COLO668 (cell line): ENCODE data around the gene HORMAD1.
"Not testable (repeated sequence)": the region's sequence is repeated elsewhere in the genome, so short reads cannot be mapped to it uniquely, and the experiment has no call there.

Experiments
- DNase-seq: peaks from one replicate; lab custom pipeline; 2025; ENCODE audit not compliant: unreplicated experiment; lab: John Stamatoyannopoulos, UW

HORMAD1 gene, protein sequence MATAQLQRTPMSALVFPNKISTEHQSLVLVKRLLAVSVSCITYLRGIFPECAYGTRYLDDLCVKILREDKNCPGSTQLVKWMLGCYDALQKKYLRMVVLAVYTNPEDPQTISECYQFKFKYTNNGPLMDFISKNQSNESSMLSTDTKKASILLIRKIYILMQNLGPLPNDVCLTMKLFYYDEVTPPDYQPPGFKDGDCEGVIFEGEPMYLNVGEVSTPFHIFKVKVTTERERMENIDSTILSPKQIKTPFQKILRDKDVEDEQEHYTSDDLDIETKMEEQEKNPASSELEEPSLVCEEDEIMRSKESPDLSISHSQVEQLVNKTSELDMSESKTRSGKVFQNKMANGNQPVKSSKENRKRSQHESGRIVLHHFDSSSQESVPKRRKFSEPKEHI

DNA sequence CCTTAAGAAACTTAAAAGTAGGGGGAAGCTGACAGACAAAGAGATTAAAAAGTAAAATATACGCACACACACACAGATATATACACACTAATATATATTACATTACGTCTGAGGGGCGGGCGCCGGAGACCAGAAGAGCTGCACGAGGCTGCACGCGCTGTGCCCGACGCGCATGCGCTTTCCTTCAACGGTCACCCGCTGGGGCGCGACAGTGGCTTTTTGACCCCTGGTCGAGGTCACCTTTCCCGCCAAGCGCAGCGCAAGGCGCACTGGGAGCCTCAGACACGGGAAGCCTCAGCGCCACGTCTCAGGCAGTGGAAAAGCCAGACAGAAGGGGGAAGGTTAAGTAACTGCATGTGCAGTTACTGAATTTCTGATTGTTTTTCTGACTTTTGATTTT, at the start of gene HORMAD1:
TSS of gene HORMAD1 (minus strand) at position 193 of the 400 bp plus-strand sequence. CDS start 1,390 bp downstream, outside the sequence.
- DNase-seq, result no peak

- not testable (repeated sequence) for DNase-seq
Observed at GRCh38 chr1:150767704-150768103, 47.0 kb upstream of the HORMAD1 start.

- DNase-seq, result not testable (repeated sequence)
Observed at GRCh38 chr1:150765977-150766301, 45.2 kb upstream of the HORMAD1 start.

DNA sequence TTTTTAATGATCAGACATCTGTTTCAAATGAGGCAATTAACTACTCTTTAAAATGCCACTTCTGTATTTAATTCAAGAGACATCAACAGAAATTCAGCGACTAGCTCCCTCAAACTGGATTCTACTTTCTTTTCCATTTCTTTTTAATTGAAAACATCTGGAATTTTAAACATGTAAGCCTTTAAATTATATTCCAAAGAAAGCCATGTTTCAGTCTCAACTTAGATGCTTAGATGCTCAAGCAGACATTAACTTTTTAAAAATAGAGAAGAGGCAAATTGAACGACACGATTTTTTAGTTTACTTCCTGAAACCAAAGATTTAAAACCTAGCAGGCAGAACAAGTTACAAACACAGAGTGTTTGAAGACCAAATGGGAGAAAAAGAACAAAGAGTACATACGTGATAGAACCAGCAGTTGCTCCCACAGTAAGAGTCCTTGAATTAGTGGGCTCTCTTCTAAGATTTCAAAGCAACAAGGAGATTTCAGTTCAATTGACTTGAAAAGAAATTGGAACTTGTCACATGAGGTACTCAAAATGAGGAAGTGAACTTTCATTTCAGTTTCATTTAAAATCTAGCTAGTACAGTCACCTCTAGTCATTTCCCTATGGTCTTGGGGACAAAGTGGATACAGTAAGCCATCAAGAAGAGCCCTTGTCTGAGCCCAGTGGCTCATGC, 44.7 kb upstream of the HORMAD1 start, which contains the start of gene CTSS:
TSS of gene CTSS (minus strand) at position 483 of the 681 bp plus-strand sequence. CDS start 1,015 bp downstream, outside the sequence.
- no peak for DNase-seq

GRCh38 chr1:150764617-150765101, 44.0 kb upstream of the HORMAD1 start:
- DNase-seq, result no peak

- no peak for DNase-seq
Observed at GRCh38 chr1:150763018-150763417, 42.3 kb upstream of the HORMAD1 start.

GRCh38 chr1:150762552-150762951, 41.9 kb upstream of the HORMAD1 start:
- no peak for DNase-seq

- DNase-seq, result no peak
Observed at GRCh38 chr1:150761801-150762200, 41.1 kb upstream of the HORMAD1 start.

GRCh38 chr1:150760013-150760412, 39.3 kb upstream of the HORMAD1 start:
- DNase-seq, result no peak

GRCh38 chr1:150753416-150753815, 32.7 kb upstream of the HORMAD1 start:
- no peak for DNase-seq

- DNase-seq, result no peak
Observed at GRCh38 chr1:150751443-150751842, 30.7 kb upstream of the HORMAD1 start.

- DNase-seq, result no peak
Observed at GRCh38 chr1:150749720-150750311, 29.1 kb upstream of the HORMAD1 start.

- no peak for DNase-seq
Observed at GRCh38 chr1:150748878-150749719, 28.4 kb upstream of the HORMAD1 start.

- no peak for DNase-seq
Observed at GRCh38 chr1:150730130-150730721, 9.5 kb upstream of the HORMAD1 start.

- DNase-seq, result no peak
Observed at GRCh38 chr1:150724336-150724735, 3.6 kb upstream of the HORMAD1 start.

DNA sequence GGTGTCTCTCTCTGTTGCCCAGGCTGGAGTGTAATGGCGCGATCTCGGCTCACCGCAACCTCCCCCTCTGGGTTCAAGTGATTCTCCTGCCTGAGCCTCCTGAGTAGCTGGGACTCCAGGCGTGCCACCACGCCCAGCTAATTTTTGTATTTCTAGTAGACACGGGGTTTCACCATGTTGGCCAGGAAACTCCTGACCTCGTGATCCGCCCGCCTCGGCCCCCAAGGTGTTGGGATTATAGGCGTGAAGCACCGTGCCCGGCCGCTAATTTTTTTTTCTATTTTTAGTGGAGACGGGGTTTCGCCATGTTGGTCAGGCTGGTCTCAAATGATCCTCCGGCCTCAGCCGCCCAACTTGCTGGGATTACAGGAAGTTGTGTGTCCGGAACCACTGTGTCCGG, 597 bp downstream of the HORMAD1 start:
- no peak for DNase-seq

DNA sequence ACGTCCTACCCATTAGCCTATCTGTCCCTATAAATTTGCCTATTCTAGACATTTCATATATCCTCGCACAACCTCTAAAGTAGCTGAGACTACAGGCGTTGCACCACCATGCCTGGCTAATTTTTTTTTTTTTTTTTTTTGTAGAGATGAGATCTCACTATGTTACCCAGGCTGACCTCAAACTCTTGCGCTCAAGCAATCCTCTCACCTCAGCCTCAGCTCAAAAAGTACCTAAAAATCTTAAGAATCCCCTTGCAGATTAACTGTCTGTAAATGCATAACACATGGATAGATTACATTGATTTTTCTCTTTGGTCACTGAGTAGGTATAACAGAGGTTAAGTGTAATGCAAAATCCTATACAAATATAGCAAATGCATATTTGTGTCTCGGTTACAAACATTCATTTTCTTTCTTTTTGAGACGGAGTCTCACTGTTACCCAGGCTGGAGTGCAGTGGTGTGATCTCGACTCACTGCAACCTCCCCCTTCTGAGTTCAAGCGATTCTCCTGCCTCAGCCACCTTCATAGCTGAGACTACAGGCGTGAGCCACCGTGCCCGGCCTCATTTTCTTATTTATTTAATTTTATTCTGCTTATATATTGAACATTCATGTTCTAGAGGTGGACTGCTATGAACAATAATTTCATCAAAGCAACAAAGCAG, 2.3 kb downstream of the HORMAD1 start:
- DNase-seq, result no peak

DNA sequence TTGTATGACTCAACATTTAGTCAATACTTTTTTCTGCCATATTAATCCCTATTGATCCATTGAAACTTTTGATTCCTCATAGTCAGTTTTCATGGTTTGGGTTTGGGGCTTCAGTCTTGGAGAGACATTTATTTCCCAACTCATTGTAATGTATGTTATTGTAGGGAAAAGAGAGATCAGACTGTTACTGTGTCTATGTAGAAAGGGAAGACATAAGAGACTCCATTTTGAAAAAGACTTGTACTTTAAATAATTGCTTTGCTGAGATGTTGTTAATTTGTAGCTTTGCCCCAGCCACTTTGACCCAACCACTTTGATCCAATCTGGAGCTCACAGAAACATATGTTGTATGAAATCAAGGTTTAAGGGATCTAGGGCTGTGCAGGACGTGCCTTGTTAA, 11.7 kb downstream of the HORMAD1 start:
- DNase-seq, result not testable (repeated sequence)

DNA sequence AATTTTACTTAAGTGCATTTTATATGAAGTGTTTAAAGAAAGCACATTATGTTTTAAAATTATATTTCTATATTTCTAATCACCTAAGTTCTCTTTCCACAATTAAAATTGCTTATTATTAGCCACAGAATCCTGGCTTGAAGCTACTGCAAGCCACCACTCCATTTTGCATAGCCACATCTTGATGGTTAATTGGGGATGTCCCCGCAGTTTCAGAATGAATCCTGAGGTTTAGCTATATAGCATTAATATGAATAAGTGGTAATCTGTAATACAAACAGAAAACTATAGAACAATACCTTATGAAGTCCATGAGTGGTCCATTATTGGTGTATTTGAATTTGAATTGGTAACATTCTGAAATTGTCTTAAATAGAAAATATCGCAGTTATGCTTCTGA, 12.1 kb downstream of the HORMAD1 start:
- no peak for DNase-seq

DNA sequence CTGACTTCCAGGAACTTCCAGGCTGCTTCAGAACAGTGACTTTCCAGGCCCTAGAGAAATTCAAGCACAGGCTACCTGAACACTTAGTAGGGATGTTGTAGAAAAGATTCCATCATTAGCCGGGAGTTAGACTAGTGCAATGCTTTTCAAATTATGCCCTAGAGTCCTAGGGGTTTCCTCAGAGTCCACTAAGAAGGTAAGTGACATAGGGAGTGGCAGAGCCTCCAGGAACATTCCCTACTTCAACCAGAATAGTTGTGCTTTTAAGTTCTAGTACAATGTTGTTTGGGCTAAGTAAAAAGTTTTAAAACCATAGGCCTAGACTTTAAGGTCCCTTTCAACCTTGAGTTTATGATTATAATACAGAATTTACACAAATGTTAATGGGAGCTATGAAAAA, 14.6 kb downstream of the HORMAD1 start:
- no peak for DNase-seq
